Left renal cortex interstitium (tissue), 4 donors: ENCODE data around the gene FLT3. TPM values are rescaled to one million over a fixed set of nuclear protein-coding genes. Genes with fewer than 3 reads are reported as not detected.
A peak's percentile ranks its signal among the peaks of the same experiment; 100 is the strongest.
"Not testable (repeated sequence)": the region's sequence is repeated elsewhere in the genome, so short reads cannot be mapped to it uniquely, and the experiment has no call there.

Source experiments
- DNase-seq, 4 donors: peaks; one replicate each; pipeline ENCODE4 v3.0.0-alpha.2; 2013; ENCODE audit warnings: low read depth in 4 of 4, low spot score in 2 of 4, missing footprints in 1 of 4
- polyA plus RNA-seq, 4 donors: library from polyadenylated mRNA; unstranded; fragments of 120-200 nt; gene quantifications; one replicate each; pipeline ENCODE4 v1.2.1, GENCODE V29; 2013; ENCODE audit not compliant: insufficient read length in 4 of 4

Gene FLT3
- under 1 TPM; 0.16 to 0.32 (median 0.24) TPM for polyA plus RNA-seq

DNA sequence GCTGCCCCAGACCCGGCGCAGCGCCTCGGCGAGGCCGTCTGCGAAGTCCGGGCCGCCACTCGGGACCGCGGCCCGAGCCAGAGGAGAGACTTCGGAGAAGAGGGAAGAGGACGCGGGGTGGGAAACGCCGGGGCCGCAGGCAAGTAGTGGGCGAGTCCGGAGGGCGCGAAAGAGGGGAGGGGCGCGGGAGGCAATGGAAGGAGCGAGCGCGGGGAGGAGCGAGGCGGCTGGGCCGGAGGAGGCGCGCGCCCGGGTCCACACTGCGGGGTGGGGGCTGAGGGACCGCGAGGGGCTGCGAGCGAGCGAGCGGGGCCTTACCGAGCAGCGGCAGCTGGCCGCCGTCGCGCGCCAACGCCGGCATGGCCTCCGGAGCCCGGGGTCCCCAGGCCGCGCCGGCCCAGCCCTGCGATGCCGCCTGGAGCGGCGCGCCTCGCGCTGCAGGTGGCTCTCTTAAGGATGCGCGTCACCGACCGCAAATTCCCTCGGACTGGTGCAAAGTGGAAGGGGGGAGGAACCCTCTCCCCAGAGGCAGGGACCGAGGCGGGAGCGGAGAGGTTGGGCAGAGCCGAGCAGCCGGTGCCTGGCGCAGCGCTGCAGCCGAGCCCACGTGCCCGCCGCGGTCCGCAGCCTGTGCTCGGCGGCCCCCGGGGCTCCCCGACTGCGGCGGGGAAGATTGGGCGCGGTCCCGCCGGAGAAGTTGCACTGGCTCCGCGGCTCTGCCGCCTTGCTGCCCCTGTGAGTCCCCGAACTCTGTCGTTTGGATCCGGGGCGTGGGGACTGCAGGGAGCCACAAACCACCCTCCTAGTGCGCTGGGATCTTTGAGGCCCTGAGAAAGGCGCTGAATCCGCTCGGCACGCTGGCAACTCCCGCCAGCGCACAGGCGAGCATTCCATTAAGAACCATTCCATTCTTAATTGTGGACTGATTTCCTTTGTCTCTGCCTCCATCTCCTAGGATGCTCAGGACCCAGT is at the start of gene FLT3:
Gene FLT3 (minus strand): TSS at position 427 of the 972 bp plus-strand sequence. CDS start 66 bp downstream, at position 361.
- peak; percentile 3 to 40 (median 29) for DNase-seq

DNA sequence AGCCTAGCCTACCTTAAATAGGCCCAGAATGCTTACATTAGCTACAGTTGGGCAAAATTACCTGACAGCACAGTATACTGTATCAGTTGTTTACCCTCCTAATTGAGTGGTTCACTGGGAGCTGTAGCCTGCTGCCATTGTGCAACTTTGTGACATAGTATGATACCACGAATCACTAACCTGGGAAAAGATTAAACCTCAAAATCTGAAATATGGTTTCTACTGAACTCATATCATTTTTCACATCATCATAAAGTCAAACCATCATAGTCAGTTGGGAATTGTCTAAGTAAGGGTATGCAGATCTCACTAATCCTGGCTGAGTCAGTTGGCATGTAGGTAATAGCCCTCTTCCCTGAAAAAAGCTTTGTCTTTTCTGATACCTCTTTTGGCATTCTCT is 47.1 kb upstream of the FLT3 start:
- DNase-seq = no peak

DNA sequence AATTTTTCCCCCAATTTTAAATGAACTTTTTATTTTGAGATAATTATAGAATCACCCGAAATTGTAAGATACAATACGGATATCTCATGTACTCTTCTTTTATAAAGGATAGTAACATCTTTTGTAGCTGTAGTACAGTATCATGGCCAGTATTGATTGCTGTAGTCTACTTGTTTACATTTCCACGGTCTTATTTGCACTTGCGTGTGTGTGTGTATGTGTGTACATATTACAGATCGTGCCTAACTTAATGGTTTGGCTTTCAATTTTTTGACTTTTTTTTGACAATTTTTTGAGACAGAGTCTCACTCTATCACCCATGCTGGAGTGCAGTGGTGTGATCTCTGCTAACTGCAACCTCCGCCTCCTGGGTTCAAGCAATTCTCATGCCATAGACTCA is 44.7 kb upstream of the FLT3 start:
- DNase-seq = no peak

DNA sequence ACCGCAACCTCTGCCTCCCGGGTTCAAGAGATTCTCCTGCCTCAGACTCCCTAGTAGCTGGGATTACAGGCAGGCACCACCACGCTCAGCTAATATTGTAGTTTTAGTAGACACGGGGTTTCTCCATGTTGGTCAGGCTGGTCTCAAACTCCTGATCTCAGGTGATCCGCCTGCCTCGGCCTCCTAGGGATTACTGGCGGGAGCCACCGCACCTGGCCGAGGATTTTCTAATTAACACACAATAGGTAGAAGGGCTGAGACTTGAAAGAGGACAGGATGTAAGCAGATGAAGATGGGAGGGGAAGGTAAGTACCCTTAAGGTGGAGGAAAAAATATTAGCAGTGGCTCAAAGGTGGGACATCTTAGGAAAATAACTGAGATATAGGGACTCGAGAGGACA is 41.2 kb upstream of the FLT3 start:
- not testable (repeated sequence) for DNase-seq

DNA sequence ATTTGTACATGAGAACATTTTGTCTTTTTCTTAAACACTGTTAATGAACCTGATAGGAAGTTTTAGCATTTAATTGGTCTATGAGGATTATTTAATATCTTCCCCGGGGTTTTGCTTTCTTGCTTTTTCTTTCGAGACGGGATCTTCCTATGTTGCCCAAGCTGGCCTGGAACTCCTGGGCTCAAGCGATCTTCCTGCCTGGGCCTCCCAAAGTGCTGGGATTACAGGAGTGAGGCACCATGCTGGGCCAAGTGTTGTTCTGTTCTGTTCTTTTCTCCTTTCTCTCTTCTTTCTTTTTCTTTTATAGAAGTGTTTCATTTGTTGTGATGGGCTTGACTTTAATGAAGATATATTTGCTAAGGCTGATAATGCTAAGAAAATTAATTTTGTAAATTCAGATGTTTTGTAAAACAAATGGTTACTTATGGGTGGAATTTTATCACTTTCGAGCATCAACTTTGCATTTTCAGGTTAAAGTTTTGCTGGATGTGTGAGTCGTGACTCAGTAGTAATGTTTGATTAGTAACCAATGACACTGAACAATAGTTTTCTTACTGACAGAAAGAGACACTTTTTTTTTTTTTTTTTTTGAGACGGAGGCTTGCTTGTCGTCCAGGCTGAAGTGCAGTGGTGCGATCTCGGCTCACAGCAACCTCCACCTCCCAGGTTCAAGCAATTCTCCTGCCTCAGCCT is 40.2 kb upstream of the FLT3 start:
- DNase-seq = no peak

DNA sequence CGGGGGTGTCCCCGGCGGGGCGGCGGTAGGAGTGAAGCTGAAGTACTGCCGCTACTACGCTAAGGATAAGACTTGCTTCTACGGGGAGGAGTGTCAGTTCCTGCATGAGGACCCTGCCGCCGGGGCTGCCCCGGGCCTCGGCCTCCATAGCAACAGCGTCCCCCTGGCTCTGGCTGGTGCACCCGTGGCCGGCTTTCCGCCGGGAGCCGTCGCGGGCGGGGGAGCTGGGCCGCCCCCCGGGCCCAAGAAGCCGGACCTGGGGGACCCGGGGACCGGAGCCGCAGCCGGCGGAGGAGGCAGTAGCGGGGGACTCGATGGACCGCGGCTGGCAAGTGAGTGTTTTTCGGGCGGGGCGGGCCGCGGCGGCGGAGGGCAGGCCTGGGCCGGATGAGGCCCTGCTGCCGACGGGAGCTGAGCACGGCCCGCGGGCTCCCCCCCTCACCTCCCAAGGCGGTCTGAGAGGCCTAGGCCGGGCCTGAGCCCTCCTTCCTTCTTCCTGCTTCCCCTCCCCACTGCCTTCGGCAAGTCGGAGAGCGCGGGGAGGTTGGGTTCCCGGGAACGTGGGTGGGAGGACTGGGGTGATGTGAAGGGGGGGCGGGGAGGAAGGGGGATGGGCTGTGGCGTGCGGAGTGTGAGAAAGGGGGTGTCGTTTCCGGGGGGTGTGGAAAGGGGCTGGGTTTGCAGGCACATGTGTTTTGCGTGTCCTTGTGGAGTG is 38.5 kb upstream of the FLT3 start:
- peak; percentile 77 to 86 (median 81) for DNase-seq

DNA sequence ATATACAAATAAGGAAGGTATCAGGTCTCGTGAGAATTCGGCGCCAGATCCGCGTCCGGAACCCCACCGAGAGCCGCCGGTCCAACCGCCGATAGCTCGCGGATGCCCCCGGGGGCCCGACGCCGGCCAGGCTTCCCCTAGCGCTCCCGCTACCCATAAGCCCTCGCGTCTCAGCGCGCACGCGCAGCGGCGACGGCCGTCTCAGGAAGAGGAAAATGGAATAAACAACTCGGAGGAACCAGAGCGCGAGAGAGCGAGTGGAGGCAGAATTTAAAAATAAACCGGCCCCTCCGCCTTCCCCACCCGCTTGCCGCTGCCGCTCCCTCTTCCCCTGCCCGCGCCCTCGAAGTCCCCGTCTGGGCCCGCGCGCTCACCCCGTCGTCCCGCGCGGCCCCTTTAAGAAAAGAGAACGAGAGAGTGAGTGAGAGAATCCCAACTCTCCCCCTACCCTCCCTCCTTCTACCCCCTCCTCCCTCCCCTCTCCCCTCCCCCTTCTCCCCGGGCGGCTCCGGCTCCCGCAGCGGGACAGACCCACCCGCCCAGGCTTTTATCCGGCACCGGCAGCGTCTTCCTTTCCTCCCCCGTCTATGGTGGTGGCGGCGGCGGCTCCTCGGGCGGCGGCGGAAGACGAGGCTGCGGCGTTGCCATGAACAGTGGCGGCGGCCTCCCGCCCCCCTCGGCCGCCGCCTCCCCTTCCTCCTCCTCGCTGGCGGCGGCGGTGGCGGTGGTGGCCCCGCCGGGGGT is 37.8 kb upstream of the FLT3 start, which contains the start of gene PAN3:
Gene PAN3 (plus strand): TSS at position 534 of the 744 bp plus-strand sequence. CDS start 113 bp downstream, at position 647.
- peak; percentile 88 to 90 (median 89) for DNase-seq

DNA sequence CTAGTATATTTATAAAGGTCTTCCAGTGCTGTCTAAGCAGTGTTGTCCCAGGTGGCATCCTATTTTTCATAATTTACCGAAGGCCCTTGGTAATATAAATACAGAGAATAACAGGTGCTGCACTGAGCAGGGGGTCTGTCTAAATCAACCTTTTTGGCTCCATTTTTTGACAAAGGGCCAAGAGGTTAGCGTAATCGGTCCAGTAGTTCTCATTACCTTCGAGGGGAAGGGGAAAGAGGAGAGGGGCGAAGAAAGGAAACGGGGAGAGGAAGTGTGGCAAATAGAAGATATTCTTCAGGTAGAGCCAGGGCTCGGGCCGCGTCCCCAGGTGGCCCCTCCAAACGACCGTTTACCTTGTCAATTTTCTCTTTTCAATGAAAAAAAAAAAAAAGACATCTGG is 37.2 kb upstream of the FLT3 start:
- peak in 2 of 4 donors; percentile 18 to 27 for DNase-seq

DNA sequence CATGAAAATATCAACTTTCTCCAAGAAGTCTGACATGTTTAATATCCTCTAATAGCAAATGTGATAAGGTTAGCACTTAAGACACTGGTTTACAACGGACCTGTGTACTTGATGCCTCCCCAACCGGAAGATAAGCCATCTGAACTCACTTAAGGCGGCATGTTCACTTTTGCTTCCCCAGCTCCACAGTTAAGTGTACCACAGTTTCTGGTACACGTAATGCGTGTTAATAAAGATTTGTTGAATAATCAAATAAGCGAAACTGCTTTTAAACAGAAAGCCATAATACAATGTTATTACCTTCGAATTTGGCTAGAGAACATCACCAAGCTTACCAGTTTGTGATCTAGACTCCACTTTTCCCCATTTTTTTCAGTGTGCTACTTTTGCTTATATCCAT is 36.5 kb upstream of the FLT3 start:
- peak in 1 of 4 donors; percentile 2 for DNase-seq

DNA sequence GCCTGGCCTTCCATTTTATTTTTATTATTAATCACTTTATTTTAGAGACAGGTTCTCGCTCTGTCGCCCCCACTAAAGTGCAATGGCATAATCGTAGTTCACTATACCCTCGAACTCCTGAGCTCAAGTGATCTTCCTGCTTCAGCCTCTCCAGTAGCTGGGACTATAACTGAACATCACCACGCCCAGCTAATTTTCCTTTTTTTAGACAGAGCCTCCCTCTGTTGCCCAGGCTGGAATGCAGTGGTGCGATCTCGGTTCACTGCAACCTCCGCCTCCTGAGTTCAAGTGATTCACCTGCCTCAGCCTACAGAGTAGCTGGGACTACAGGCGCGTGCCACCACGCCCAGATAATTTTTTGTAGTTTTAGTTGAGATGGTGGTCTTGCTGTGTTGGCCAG is 31.3 kb upstream of the FLT3 start:
- DNase-seq = no peak

DNA sequence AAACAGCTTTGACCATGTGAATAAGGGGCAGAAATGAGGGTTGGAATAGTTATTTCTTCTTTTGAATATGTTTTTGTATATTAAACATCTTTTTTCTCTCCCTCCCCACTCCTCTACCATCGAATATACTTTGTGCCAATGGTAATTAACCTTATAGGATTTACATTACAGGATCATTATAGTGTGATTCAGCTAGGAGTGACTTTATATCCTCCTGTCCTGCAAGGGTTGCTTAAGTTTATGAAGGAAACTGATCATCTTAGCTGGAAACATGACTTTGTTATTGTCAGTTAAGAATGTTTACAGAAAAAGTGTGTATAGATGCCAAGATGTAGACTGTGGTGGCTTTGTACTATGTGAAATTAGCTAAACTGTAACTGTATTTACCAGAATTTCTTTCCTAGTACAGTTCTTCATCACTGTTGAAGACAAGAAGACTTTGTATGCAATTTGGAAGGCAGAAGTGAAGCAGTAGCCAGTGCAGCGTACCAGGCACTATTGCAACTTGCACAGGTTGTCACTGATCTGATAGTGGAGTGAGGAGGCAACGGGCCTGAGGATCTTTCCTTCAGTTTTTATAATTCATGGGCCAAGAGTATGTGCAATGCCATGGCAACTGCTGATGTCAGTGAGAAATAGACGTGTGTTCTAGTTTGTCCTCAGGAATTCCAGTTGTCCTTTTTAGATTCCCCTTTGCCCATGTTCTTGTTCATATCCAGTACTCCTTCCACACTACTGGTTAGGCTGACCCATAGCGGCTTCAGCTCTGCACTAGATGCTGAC is 29.7 kb upstream of the FLT3 start:
- no peak for DNase-seq

DNA sequence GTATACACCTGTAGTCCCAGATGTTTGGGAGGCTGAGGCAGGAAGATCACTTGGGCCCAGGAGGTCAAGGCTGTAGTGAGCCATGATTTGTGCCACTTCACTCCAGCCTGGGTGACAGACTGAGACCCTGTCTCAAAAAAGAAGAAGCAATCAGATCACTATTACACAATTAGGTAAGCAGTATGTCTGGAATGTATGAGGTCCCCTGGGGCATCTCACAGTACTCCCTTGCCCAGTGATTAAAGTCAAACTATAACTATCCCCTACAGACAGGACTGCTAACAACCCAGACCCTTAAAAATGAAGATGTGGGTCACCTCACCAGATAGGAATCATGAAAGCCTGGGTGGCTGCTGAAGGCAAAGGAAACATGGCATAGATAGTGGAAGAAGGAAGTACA is 28.6 kb upstream of the FLT3 start:
- DNase-seq = no peak

DNA sequence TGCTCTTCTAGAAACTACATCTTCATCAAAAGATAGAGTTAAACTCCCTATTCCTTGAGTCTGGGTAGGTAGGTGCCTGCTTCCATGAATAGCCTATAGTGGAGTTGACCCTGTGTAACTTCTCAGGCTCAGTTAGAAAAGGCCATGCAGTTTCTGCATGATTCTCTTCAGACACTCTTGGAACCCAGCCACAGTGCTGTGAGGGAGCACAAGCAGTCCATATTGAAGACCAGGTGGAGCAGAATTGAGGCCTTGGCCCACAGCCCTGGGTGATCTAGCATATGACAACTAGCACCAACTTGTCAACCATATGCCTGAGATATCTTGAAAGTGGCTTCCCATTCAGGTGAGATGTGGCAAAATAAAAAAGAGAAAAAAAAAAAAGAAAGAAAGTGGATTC is 27.7 kb upstream of the FLT3 start:
- DNase-seq = no peak

DNA sequence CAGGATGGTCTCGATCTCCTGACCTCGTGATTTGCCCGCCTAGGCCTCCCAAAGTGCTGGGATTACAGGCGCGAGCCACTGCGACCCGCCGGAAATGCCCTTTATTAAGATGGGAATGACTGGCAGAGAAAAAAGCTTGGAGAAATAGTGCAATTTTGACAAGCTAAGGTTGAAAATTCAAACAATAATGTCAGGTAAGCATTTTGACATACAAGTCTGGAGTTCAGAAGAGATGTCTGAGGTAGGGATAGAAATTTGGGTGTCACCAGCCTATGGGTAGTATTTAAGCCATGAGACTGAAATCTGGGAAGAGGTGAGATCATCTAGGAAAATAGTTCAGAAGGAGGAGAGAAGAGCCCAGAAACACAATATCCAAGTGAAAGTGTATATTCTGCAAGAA is 20.8 kb upstream of the FLT3 start:
- no peak for DNase-seq

DNA sequence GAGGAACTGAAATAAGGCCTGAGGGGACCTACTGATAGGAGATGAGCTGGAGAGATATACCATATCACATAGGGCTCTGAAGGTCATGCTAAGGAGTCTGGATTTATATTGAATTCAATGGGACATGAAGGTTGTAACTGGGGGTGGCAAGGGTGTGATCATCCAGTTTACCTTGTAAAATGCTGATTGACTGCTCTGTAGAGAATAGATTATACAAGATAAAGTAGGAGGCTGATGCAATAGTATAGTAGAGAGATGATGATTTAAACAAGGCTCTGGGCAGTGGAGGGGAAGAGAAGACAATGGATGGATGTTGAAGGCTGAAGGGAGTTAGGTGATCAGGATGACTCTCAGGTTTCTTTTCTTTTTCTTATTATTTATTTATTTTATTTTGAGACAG is 19.9 kb upstream of the FLT3 start:
- no peak for DNase-seq

DNA sequence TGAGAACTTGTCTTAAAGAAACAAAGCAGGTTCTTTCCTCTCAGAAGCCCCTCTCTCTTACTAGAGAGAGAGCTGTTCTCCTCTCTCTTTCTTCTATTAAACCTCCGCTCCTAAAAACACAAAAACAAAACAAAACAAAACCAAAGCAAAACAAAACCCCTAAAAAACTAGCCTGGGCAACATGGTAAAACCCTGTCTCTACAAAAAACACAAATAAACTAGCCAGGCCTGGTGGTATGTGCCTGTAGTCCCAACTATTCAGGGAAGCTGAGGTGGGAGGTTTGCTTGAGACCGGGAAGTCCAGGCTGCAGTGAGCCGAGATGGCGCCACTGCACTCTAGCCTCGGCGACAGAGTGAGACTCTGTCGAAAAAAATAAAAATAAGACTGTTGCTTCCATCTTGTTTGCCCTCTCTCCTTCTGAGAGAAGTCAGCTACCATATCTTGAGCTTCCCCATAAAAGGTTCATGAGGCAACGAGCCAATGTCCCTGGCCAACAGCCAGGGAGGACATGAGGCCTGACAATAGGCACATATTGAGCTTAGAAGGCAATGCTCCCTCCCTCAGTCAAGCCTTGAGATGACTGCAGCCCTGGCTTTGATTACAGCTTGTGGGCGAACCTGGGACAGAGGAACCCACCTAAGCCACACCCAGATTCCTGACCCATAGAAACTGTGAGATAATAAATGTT is 17.5 kb upstream of the FLT3 start:
- no peak for DNase-seq

DNA sequence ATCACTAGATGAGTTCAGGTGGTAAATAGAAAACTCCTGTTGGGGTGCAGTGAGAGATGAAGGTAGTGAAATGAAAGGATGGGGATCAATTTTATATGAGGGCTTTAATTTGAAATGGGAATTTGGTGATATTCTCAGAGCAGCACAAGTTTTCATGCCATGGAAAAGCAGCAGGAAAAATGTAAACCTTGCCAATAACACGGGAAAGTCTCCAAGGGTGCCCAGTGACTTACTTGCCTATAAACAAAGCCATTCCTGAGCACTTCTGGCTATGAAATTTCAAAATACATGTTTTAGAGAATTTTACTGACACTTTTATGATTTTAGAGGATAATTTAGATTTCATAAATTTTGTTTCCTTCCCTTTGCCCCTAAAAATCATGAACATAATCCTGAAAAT is 16.4 kb upstream of the FLT3 start:
- DNase-seq = no peak

DNA sequence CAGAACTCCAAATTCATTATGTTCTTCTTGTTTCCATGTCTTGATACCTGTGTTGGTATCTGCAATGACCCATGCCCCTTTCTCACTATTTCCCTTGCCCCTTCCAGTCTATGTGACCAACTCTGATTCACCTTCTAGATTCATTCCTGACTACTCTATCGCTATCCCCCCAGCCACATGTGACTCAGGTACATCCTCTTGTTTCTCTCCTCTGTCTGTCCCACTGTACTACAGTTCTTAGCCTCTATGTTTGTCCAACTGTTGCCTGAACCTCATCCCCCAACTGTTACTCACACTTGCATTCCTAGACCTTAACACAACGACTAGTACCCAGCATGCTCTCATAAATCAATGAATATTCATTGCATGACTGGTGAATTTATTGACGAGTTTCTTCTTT is 10.0 kb upstream of the FLT3 start:
- DNase-seq = no peak

DNA sequence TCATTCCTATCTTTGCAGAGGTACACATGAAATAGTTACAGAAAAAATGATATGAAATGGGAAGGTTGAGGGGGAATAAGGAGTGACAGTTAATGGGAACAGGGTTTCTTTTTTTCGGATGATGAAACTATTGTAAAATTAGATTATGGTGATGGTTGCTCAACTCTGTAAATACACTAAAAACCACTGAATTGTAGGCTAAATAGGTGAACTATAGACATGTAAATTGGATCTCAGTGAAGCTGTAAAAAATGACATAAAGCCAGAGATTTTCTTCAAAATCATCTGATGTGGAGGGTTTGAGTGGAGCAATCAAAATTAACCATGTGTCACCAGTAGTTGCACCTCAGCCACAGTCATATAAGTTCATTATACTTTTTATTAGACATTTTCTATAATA is 6.6 kb upstream of the FLT3 start:
- no peak for DNase-seq
